GM19099 (cell line): ENCODE results near the gene LANCL1.

Experiments
- POLR2A ChIP-seq: IDR thresholded peaks from 3 replicates; pipeline ENCODE4 v1.6.1; 2011; ENCODE audit warnings: low read depth; ENCODE audit not compliant: insufficient read length; ENCODE audit errors: extremely low read depth

Gene LANCL1

DNA sequence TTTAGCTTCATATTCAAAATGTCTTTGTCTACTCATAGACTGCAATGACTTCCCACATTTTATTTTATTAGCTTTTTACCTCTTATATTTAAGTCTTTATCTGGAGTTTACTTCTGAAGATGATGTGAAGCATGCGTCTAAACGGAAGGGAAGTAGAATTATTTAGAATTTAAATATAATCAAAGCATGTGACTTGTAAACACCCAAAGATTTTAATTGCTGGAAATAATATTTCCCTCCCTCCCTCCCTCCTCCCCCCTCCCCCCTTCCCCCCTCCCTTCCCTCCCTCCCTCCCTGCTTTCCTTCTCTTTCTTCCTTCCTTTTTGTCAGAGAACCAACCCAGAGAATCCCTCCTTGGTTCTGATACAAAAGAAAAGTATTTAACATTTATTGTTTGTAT is 2.1 kb upstream of the LANCL1 start:
- no peak for TF ChIP-seq POLR2A

DNA sequence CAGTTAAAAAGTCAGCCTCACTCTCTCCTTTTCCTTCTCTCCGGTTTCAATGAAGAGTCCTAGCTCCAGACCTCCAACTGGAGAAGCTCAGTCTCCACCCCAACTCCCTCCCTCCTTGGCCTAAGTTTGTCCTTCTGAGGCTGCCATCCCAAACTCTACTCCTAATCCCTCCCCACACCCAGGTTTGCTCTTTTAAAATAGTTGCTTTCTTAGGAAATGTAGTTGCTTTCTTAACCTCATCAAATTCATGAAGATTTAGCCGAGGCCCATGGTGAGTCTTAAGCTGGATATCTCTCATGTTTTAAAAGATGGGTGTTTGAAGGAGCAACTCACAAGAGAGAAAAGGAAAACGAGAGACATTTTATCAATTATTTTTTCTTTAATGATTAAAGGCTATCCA is 937 bp upstream of the LANCL1 start:
- TF ChIP-seq POLR2A = no peak

GRCh38 chr2:210475706-210476105 is 853 bp downstream of the LANCL1 start:
- no peak for TF ChIP-seq POLR2A

DNA sequence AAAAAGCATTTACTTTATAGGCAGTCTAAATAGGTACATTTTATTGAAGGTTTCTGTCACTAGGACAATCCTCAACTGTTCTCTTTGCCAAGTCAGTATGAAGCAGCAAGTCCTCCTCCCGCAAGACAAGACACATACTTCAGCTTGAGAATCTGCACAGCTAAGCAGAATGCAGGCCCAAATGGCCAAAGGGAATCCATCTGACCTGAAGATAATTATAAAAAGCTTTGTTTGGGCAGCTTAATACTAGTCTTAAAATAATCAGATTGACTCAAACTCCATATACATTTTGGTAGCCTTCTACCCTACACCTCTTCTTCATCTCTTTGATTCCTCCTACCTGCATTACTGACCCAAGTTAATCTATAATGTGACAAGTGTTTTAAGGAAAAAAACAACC is 1.8 kb downstream of the LANCL1 start:
- no peak for TF ChIP-seq POLR2A

- TF ChIP-seq POLR2A = no peak
Measured at GRCh38 chr2:210461401-210461800, 15.2 kb downstream of the LANCL1 start.

- TF ChIP-seq POLR2A = no peak
Measured at GRCh38 chr2:210460322-210461227, 16.0 kb downstream of the LANCL1 start.

GRCh38 chr2:210459880-210460279 is 16.7 kb downstream of the LANCL1 start:
- no peak for TF ChIP-seq POLR2A

DNA sequence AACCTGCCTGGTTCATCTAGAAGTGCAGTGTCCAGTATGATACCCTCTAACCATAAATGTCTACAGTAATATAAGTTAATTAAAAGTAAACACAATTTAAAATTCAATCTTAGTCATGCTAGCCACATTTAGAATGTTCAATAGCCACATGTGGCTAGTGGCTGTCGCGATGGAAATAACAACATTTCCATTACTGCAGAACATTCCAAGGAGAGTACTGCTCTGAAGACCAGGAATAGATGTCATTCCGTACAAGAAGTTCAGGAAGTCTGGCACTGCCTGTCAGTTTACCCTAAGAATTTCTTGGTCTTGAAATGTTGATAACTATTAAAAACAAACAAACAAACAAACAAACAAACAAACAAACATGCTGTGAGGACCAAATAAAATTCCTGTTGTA is 17.2 kb downstream of the LANCL1 start:
- no peak for TF ChIP-seq POLR2A

DNA sequence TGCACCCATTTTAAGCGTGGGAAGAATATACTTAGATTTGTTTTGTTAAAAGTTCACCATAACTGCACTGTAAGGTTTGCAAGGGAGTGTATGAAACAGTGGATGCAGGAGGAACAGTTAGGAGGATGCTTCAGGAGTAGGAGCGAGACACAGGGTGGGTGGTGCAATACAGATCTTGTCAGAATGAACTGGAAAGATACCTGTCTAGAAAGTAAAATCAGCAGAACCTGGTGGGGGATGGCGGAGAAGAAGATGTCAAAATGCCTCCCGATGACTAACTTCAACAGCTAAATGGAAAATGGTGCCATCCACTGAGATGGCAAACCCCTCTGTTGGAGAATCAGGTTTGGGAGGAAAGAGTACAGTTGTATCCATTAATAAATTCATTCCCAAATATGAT is 18.2 kb downstream of the LANCL1 start:
- no peak for TF ChIP-seq POLR2A

GRCh38 chr2:210456571-210456970 is 20.0 kb downstream of the LANCL1 start:
- no peak for TF ChIP-seq POLR2A

GRCh38 chr2:210454336-210454735 is 22.2 kb downstream of the LANCL1 start:
- no peak for TF ChIP-seq POLR2A

DNA sequence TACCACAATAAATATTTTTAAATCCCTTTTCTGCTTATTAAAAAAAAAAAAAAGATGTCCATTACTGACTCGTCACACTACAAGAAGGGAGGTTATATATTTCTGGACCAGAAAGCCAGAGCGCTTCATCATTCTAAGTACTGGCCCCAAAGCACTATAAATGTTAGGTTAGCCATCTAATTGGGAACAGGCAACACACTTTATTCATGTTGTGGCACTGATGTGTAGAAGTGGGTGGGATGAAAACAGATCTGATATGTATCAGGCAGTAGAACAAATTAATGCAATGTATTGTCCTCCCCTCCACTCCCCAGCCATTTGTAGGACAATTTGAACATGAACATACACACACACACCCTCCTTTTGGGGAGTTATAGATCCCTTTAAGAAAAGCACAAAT is 24.4 kb downstream of the LANCL1 start:
- TF ChIP-seq POLR2A = no peak

- TF ChIP-seq POLR2A = no peak
Measured at GRCh38 chr2:210445732-210446131, 30.8 kb downstream of the LANCL1 start.

DNA sequence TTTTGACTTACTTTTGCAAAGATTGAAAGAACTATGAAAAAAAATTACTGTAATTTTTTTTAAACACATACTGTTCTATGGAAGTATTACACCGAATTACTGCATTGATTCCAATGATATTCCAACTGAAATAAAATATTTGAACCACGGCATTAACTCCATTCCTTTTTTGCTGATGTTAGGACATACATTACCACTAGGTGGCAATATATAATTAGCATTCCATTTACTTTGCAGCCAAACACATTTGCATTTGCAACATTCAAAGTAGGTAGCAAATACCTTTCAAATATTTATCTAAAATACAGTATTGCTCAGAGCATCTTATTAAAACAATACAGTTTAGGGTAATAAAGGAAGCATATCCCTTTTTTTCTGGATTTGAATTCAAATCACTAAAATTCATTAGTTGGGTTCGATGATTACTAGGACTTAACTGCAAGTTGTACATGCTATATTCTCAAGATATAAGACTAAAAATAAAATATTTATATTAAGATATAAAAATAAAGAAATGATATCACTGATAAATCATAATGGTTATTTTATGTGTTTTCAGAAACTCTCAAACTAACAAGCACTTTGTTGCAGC is 31.3 kb downstream of the LANCL1 start:
- no peak for TF ChIP-seq POLR2A

DNA sequence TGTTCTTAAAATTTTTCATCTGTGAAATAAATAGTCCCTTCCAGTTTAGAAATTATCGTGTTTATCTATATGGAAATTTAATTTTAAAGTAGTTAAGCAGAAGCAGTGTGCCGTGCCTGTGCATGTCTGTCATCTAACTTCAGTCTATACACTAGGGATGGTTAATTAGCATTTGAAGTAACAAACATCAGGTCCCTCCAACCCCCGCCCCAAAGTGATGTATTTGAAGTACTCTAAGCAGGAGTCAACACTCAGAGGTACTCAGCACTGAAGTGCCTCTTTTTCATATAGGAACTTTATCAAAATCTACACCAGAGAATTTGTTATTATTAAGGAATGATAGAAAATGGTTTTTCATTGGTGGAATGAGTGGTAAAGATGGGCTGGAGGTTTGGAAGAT is 33.0 kb downstream of the LANCL1 start:
- TF ChIP-seq POLR2A = no peak

- no peak for TF ChIP-seq POLR2A
Measured at GRCh38 chr2:210442878-210443277, 33.7 kb downstream of the LANCL1 start.

DNA sequence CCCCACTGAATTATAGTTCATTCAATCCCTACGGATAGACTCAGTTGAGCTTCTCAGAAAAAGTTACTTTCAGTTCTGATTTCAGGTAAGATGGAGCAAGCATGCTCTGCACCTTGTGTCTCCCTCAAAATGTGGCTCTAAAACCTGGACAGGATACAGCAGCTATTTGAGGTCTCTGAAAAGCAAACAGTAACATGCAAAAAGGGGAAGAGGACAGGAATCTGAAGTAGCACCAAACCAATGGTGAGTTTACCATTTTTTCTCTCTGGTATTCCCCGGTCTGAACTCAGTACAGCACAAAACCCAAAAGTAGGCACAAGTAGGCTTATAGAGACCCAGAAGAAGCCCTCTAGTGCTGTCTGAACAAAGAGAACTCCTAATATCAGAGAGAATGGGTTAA is 34.1 kb downstream of the LANCL1 start:
- no peak for TF ChIP-seq POLR2A

DNA sequence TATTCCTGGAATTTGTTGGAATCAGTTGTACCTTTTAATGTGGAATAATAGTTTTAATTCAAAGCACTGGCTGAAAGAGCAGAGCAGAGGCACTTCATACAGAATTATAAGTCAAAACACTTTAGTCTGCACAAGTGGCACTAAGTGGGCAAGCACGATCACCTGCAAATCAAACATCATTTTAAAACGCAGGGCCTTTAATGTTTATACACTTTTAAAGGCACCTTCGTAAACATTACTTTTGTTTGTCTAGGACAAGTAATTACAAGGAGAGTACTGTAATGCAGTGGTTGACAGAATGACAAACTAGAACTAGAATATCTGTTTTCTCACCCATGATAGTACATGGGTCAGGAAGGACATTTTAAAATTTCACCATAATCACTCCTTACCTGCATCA is 36.4 kb downstream of the LANCL1 start:
- TF ChIP-seq POLR2A = no peak
